ENCODE results near the gene RPS21.

DNA sequence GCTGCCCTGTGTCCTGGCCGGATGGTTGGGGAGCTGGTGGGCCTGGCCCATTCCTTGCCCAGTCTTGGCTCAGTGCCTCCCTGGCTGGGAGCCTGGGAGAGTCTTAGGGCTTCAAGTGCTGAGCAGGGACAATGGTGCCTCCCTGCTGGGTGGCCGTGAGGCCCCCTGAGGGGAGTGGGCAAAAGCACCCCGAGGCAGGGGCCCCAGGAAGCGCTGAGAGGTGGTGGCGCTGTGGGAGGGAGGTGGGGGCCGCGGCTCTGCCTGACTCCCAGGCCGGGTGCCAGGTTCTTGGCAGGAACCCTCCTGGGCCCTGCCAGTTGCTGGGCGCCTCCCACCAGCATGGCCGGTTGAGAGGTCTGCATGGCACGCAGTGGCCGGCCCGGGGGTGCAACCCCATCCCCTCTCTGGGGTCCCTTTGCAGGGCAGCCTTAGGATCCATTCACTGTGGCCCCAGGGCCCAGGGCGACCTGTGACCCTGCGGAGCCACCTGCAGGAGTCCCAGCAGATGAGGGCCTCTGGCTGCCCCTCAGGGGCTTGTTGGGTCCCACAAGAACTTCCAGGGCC, 9.2 kb upstream of the RPS21 start:
- TF ChIP-seq EZH2 (IDR thresholded peaks at IDR 0.05; ENCODE audit: insufficient read depth, poor library complexity, severe bottlenecking) (no peak), EZH2phosphoT487 (IDR thresholded peaks at IDR 0.05; ENCODE audit: insufficient read depth, low read depth) (no peak)

Data from GM23248 (cell line).